Stimulated activated CD4-positive, alpha-beta T cell treated with anti-CD3 and anti-CD28 coated beads, Interleukin-12 subunit alpha, Interleukin-12 subunit beta, amount 100 ng/mL, for 48 hours (primary cell): ENCODE measurements around the gene TNFAIP8L1.

ENCODE experiments used
- DNase-seq, 3 donors: peaks; one replicate each; pipeline ENCODE4 v3.0.0-alpha.2; 2020; ENCODE audit warnings: low read depth in 2 of 3, low spot score in 1 of 3

Gene TNFAIP8L1

GRCh38 chr19:4609878-4610511 is 29.3 kb upstream of the TNFAIP8L1 start:
- no peak for DNase-seq

GRCh38 chr19:4613254-4613751 is 26.0 kb upstream of the TNFAIP8L1 start:
- DNase-seq: no peak

GRCh38 chr19:4618019-4618418 is 21.3 kb upstream of the TNFAIP8L1 start:
- no peak for DNase-seq

- no peak for DNase-seq
Measured at GRCh38 chr19:4619668-4620294, 19.5 kb upstream of the TNFAIP8L1 start.

- DNase-seq: no peak
Measured at GRCh38 chr19:4620675-4621074, 18.6 kb upstream of the TNFAIP8L1 start.

- no peak for DNase-seq
Measured at GRCh38 chr19:4622695-4623421, 16.5 kb upstream of the TNFAIP8L1 start.

- no peak for DNase-seq
Measured at GRCh38 chr19:4624301-4624700, 15.0 kb upstream of the TNFAIP8L1 start.

- DNase-seq: no peak
Measured at GRCh38 chr19:4624733-4625362, 14.5 kb upstream of the TNFAIP8L1 start.

- peak; percentile 24 to 42 (median 34) for DNase-seq
Measured at GRCh38 chr19:4633140-4633967, 6.0 kb upstream of the TNFAIP8L1 start.

- DNase-seq: no peak
Measured at GRCh38 chr19:4635754-4636116, 3.6 kb upstream of the TNFAIP8L1 start.

- DNase-seq: peak; percentile 43 to 77 (median 76)
Measured at GRCh38 chr19:4636151-4636717, 3.1 kb upstream of the TNFAIP8L1 start.

- DNase-seq: no peak
Measured at GRCh38 chr19:4636761-4637160, 2.6 kb upstream of the TNFAIP8L1 start.

- no peak for DNase-seq
Measured at GRCh38 chr19:4638317-4638716, 999 bp upstream of the TNFAIP8L1 start.

GRCh38 chr19:4639531-4640246 is 373 bp downstream of the TNFAIP8L1 start:
- no peak for DNase-seq

GRCh38 chr19:4640247-4641000 is 1.1 kb downstream of the TNFAIP8L1 start:
- DNase-seq: no peak

- no peak for DNase-seq
Measured at GRCh38 chr19:4641132-4641531, 1.8 kb downstream of the TNFAIP8L1 start.

GRCh38 chr19:4642625-4643024 is 3.3 kb downstream of the TNFAIP8L1 start:
- no peak for DNase-seq

- no peak for DNase-seq
Measured at GRCh38 chr19:4645718-4646117, 6.4 kb downstream of the TNFAIP8L1 start.
